Neural cell (in vitro differentiated cells): ENCODE results near the gene AMIGO2. TPM values are rescaled to one million over a fixed set of nuclear protein-coding genes. Genes with fewer than 3 reads are reported as not detected.

ENCODE experiments used
- H2AFZ ChIP-seq: fragments of 200-600, 300-800 bp; sonication (generic), shearing (Covaris generic); 2 replicates; pipeline ENCODE4 v1.6.0; 2014; ENCODE audit warnings: low read depth, mild to moderate bottlenecking, antibody characterized with exemption, low read length, moderate library complexity
- H3F3A ChIP-seq: fragments of 200-600 bp; shearing (Covaris generic); 2 replicates; pipeline ENCODE4 v1.6.1; 2016; ENCODE audit warnings: mild to moderate bottlenecking, moderate library complexity, mixed read lengths, antibody characterized with exemption, low read length; ENCODE audit not compliant: insufficient read depth, poor library complexity, severe bottlenecking
- H3K27ac ChIP-seq: fragments of 200-600, 300-800 bp; sonication (generic), shearing (Covaris generic); 2 replicates; pipeline ENCODE4 v1.5.1; 2014; ENCODE audit warnings: mild to moderate bottlenecking, low read length, moderate library complexity
- H3K27me3 ChIP-seq: fragments of 300-800, 200-600 bp; sonication (generic), shearing (Covaris generic); 2 replicates; pipeline ENCODE4 v1.6.0; 2014; ENCODE audit warnings: mild to moderate bottlenecking, low read depth, low read length, moderate library complexity; ENCODE audit not compliant: insufficient read depth
- H3K36me3 ChIP-seq: fragments of 300-800, 200-600 bp; sonication (generic), shearing (Covaris generic); 2 replicates; pipeline ENCODE4 v1.5.1; 2014; ENCODE audit warnings: mild to moderate bottlenecking, antibody characterized with exemption, low read length, moderate library complexity; ENCODE audit not compliant: insufficient read depth
- H3K4me2 ChIP-seq: fragments of 300-800, 200-600 bp; sonication (generic), shearing (Covaris generic); 2 replicates; pipeline ENCODE4 v1.6.0; 2014; ENCODE audit warnings: mild to moderate bottlenecking, low read length
- H3K4me3 ChIP-seq: fragments of 300-800, 200-600 bp; sonication (generic), shearing (Covaris generic); 2 replicates; pipeline ENCODE4 v1.5.1; 2014; ENCODE audit warnings: mild to moderate bottlenecking, low read length, moderate library complexity
- H3K79me2 ChIP-seq: fragments of 200-600 bp; shearing (Covaris generic); replicated peaks from 2 replicates; pipeline ENCODE4 v1.6.0; 2014; ENCODE audit warnings: mild to moderate bottlenecking, low read length, moderate library complexity; ENCODE audit not compliant: insufficient read depth
- H3K9ac ChIP-seq: fragments of 300-800, 200-600 bp; sonication (generic), shearing (Covaris generic); 2 replicates; pipeline ENCODE4 v1.6.1; 2016; ENCODE audit warnings: mild to moderate bottlenecking, low read length, mixed read lengths
- H3K9me2 ChIP-seq: fragments of 200-600 bp; shearing (Covaris generic); 2 replicates; pipeline ENCODE4 v1.6.1; 2016; ENCODE audit warnings: mild to moderate bottlenecking, low read length, mixed read lengths; ENCODE audit not compliant: insufficient read depth
- H3K9me3 ChIP-seq: fragments of 200-600, 300-800 bp; sonication (generic), shearing (Covaris generic); 2 replicates; pipeline ENCODE4 v1.6.1; 2016; ENCODE audit warnings: mild to moderate bottlenecking, mixed run types, low read length, moderate library complexity, mixed read lengths
- H4K20me1 ChIP-seq: fragments of 200-600 bp; shearing (Covaris generic); 2 replicates; pipeline ENCODE4 v1.6.1; 2016; ENCODE audit warnings: mild to moderate bottlenecking, mixed run types; ENCODE audit not compliant: insufficient read depth
- CTCF ChIP-seq: fragments of 450-650 bp; IDR thresholded peaks from 2 replicates; pipeline ENCODE4 v1.5.1; 2014; ENCODE audit warnings: antibody characterized with exemption, mild to moderate bottlenecking, moderate library complexity; ENCODE audit not compliant: poor library complexity, severe bottlenecking
- EP300 ChIP-seq: fragments of 450-650 bp; conservative IDR thresholded peaks from 2 replicates; pipeline ENCODE4 v1.6.1; 2014; ENCODE audit warnings: antibody characterized with exemption, mild to moderate bottlenecking, moderate library complexity; ENCODE audit not compliant: poor library complexity, severe bottlenecking
- EZH2 ChIP-seq: fragments of 200-600, 300-800 bp; shearing (Covaris generic), sonication (generic); IDR thresholded peaks from 2 replicates; pipeline ENCODE4 v1.6.1; 2014; ENCODE audit warnings: antibody characterized with exemption, low read length, borderline replicate concordance, mild to moderate bottlenecking; ENCODE audit not compliant: insufficient read depth, poor library complexity, severe bottlenecking
- MXI1 ChIP-seq: fragments of 450-650 bp; conservative IDR thresholded peaks from 2 replicates; pipeline ENCODE4 v1.6.1; 2014; ENCODE audit warnings: antibody characterized with exemption, mild to moderate bottlenecking; ENCODE audit not compliant: poor library complexity, severe bottlenecking
- POLR2AphosphoS5 ChIP-seq: IDR thresholded peaks from 2 replicates; pipeline ENCODE4 v1.6.1; 2012
- RAD21 ChIP-seq: fragments of 450-650 bp; conservative IDR thresholded peaks from 2 replicates; pipeline ENCODE4 v1.6.1; 2014; ENCODE audit warnings: antibody characterized with exemption, mild to moderate bottlenecking, moderate library complexity
- REST ChIP-seq: IDR thresholded peaks from 2 replicates; pipeline ENCODE4 v1.6.1; 2012; ENCODE audit warnings: borderline replicate concordance
- SMC3 ChIP-seq: fragments of 450-650 bp; conservative IDR thresholded peaks from 2 replicates; pipeline ENCODE4 v1.6.1; 2014; ENCODE audit warnings: antibody characterized with exemption, mild to moderate bottlenecking, moderate library complexity; ENCODE audit not compliant: poor library complexity
- TAF1 ChIP-seq: IDR thresholded peaks from 2 replicates; pipeline ENCODE4 v1.6.1; 2012; ENCODE audit warnings: low read depth
- polyA plus RNA-seq: library from polyadenylated mRNA; depleted of rRNA; stranded (reverse); fragments of >200 nt; gene quantifications from 2 replicates; pipeline ENCODE4 v1.2.3, GENCODE V29; 2014

AMIGO2 gene
- polyA plus RNA-seq, 1 donor from 2014 or later = 3.1 TPM

- H3K27me3 ChIP-seq = no peaks in the 10 kb centered on the region
- H3K9ac ChIP-seq = no peak overlapping the region
- no peaks in the 10 kb centered on the region for H3K9me3 ChIP-seq
- no peaks in the 10 kb centered on the region for H3K9me2 ChIP-seq
- no peak overlapping the region for H3K4me3 ChIP-seq
- H3K4me2 ChIP-seq = no peak overlapping the region
- no peak overlapping the region for H3K27ac ChIP-seq
- TF ChIP-seq TAF1 (no peak), POLR2AphosphoS5 (no peak), REST (no peak), EP300 (no peak), SMC3 (no peak), MXI1 (no peak), CTCF (no peak), EZH2 (no peak), RAD21 (no peak)
- no peaks in the 10 kb centered on the region for H3K36me3 ChIP-seq
- H3F3A ChIP-seq = no peaks in the 10 kb centered on the region
- H3K79me2 ChIP-seq = no peaks in the 10 kb centered on the region
- H4K20me1 ChIP-seq = no peaks in the 10 kb centered on the region
- H2AFZ ChIP-seq = no peak overlapping the region
Observed at GRCh38 chr12:47028981-47029708, 50.6 kb downstream of the AMIGO2 start.

- H3K9me2 ChIP-seq = no peaks in the 10 kb centered on the region
- no peak overlapping the region for H3K4me2 ChIP-seq
- H3K9ac ChIP-seq = no peak overlapping the region
- H3K4me3 ChIP-seq = no peak overlapping the region
- TF ChIP-seq CTCF (no peak), REST (no peak), POLR2AphosphoS5 (no peak), SMC3 (no peak), RAD21 (no peak), MXI1 (no peak), TAF1 (no peak), EP300 (no peak), EZH2 (no peak)
- H2AFZ ChIP-seq = no peak overlapping the region
- H3K27me3 ChIP-seq = no peaks in the 10 kb centered on the region
- no peaks in the 10 kb centered on the region for H3K79me2 ChIP-seq
- no peaks in the 10 kb centered on the region for H3K36me3 ChIP-seq
- no peak overlapping the region for H3K27ac ChIP-seq
- H4K20me1 ChIP-seq = no peaks in the 10 kb centered on the region
- no peaks in the 10 kb centered on the region for H3F3A ChIP-seq
- H3K9me3 ChIP-seq = no peaks in the 10 kb centered on the region
Observed at GRCh38 chr12:47028186-47028585, 51.6 kb downstream of the AMIGO2 start.
